Islet precursor cell (in vitro differentiated cells): ENCODE results near the gene PSMF1.

Experiments
- DNase-seq: peaks from one replicate; pipeline ENCODE4 v3.0.0-alpha.2; 2018

PSMF1 gene

DNA sequence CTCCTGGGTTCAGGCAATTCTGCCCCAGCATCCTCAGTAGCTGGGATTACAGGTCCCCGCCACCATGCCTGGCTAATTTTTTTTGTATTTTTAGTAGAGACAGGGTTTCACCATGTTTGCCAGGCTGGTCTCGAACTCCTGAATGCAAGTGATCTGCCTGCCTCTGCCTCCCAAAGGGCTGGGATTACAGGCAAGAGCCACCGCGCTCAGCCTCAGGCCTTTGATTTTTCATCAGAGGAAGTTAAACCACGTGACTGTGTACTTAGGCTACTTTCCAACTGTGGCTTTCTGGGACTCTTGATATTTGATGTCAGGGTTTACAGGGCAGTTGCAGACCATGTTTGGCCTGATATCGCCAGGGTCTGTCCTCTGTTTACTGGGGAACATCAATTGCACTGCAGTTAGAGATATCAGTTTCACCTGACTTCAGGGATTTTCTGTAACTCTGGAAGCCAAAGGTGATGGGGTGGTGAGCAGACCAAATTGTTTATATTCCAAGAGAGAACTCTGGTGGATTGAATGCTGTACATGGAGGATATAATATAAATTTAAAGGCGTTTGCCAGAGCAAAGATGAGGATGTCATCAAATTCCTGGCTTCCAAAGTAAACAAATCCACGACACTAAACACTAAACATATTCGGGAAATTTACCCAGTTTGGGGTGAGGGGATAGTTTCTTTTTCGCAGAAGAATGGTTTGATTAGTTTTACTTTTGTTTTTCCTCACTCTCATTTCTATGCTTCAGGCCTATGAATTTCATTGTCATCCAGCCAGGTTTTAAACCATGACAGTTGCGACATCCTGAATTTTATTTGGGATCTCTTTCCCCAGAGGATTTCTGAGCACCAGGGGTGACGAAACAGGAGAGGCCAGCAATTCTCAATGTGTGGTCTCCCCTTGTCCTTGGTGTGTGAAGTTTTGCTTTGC is 4.2 kb downstream of the PSMF1 start:
- no peak for DNase-seq

DNA sequence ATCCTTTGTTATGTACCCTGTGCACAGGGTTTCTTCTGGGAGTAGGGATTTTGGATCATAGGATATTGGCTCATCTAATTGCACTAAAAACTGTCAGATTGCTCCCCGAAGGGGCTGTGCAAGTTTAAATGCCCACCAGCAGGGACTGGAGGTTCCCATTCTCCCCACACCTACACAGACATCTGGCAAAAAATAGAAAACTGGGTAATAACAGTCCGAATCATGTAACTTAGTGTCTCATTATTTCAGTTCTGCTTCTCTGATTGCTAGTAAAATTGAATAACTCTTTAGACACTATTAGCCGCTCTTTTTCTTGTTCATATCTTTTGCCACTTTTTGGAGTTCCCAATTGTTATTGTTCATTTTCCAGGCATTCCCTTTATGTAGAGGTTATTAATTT is 5.3 kb downstream of the PSMF1 start:
- DNase-seq = no peak

DNA sequence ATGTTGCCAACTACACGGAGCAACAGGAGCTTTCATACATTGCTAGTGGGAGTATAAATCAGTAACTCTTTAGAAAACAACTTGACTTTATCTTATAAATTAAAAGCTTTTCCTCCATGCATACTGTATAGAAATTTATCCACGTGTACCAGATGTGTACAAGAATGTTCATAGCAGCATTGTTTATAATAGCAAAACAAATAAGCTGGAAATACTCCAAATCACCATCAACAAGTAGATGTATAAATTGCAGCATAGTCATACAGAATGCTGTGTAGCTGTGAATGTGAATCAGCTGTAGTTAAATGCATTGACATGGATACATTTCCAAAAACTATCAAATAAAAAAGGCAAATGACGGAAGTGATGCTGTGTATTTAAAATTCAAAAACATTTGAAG is 6.0 kb downstream of the PSMF1 start:
- no peak for DNase-seq

DNA sequence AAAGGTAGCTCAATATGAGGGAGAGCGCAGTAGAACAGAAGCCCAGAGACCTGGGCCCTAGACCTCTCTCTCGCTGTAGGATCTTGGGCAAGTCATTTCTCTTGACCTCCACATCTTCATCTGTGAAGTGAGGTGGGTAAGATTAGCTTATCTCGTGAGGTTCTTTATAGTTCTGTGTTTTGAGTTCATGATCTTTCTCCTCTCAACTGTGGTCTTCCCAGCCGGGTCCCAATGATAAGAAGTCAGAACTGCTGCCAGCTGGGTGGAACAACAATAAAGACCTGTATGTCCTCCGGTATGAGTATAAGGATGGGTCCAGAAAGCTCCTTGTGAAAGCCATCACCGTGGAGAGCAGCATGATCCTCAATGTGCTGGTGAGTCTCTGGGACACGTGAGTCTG is 6.9 kb downstream of the PSMF1 start:
- no peak for DNase-seq

DNA sequence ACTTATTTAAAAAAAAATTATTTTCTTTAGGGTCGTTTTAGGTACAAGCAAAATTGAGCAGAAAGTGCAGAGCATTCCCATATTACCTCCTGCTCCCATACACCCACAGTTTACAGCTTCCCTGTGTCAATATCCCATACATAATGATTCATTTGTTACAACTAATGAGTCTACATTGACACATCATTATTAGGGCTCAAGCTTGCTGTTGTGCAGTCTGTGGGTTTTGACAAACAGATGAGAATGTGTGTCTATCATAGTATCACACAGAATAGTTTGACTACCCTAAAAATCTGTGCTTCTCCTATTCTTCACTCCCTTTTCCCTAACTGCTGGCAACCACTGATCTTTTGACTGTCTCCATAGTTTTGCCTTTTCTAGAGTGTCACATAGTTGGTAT is 9.4 kb downstream of the PSMF1 start:
- DNase-seq = no peak

DNA sequence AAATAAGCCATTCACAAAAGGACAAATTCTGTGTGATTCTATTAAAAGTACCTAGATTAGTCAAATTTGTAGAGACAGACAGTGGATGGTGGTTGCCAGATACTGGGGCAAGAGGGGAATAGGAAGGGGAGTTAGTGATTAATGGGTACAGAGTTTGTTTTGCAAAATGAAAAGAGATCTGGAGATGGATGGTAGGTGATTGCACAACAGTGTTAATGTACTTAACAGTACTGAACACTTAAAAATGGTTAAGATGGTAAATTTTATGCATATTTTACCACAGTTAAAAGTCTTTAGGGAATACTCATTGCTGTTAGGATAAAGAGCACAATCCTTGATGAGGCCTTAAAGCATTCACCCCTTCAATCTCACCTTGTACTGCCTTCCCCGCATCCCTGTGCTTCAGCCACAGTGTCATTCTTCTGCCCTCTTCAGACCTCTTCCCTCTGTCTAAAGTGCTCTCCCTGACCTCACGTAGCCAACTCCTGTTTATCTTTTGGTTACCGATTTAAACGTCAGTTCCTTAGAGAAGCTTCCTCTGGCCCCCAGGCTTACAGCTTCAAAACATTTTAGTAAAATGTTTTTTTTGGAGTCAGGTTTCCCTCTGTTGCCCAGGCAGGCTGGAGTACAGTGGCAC is 11.8 kb downstream of the PSMF1 start:
- DNase-seq = no peak

DNA sequence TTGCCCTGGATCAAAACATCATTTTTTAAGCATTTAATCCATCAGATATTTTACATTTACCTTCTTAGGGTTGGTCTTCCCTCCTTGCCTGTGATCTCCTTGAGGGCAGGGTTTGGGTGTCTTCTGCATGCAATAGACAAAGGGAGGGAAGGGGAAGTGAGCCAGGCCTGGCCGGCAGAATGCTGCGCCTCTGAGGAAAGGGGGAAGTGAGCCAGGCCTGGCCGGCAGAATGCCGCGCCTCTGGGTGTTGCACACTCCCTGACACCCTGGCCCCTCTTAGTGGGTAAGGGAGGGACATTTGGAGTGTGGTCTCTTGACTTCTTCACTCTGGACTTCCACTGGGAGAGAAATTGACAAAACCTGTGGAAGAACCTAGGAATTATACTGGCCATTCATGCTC is 12.4 kb downstream of the PSMF1 start:
- DNase-seq = no peak

DNA sequence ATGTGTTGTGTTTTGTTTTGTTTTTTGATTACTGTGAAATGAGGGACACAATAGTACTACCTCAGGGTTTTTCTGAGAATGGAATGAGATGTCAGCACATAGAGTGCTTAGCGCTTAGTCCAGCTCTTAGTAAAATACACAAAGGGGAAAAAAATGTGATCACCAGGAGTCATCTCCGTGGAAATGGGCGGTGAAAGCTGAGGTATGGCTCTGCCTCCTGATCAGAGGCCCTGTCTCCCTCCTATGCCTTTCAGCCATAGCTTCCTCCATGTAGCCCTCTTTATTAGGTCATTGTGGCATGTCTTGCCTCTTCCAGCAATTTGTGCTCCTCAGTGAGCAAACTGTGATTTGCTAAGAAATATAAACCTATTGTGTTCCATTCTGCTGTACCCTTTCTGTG is 13.0 kb downstream of the PSMF1 start:
- DNase-seq = no peak

DNA sequence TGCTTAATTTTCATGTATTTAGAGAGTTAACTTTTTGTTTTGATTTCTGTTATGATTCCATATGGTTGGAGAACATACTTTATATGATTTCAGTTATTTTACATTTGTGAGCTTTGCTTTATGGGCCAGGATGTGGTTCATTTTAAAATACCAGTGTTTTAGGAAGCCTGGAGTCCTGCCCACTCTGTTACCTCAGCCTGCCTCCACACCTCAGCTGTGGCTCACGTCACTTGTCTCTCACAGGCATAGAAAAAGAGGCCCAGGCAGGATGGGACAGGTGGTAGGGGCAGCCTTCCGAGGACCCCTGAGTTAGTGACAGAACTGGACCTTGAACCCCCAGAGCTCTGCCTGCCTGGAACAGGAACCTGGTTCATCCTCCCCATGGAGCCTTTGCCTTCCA is 16.0 kb downstream of the PSMF1 start:
- DNase-seq = no peak

DNA sequence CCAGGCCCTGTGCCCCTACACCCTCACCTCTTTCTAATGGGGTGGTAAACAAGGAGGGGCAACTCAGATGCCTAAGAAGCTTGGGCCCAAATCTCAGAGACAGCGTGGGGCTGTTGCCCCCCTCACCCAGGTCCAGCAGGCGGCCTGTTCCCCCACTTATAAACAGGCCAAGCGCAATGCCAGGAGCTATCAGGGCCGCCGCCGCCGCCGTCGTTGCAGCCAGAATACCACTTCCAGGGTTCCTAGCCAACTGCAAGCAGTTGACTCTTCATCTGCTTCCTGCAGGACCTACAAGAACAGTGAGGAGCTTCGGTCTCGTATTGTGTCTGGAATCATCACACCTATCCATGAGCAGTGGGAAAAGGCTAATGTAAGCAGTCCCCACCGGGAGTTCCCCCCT is 16.4 kb downstream of the PSMF1 start:
- no peak for DNase-seq

DNA sequence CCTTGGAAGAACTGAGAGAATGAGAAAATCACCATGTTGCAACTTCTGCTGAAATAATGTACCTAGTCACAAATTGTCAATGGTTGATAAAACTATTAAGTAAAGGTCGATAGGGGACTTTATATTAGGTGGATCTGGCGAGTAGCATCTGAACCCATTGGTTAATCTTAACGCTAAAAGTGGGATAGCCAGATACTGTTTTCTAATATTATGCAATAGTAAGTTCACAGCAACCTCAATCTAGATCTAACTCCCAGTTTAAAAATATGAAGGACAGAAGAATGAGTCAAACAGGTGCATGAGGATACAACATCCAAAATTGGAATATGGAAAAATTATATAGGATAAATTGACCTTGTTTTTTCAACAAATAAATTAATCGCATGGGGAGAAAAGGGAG is 18.8 kb downstream of the PSMF1 start:
- no peak for DNase-seq

DNA sequence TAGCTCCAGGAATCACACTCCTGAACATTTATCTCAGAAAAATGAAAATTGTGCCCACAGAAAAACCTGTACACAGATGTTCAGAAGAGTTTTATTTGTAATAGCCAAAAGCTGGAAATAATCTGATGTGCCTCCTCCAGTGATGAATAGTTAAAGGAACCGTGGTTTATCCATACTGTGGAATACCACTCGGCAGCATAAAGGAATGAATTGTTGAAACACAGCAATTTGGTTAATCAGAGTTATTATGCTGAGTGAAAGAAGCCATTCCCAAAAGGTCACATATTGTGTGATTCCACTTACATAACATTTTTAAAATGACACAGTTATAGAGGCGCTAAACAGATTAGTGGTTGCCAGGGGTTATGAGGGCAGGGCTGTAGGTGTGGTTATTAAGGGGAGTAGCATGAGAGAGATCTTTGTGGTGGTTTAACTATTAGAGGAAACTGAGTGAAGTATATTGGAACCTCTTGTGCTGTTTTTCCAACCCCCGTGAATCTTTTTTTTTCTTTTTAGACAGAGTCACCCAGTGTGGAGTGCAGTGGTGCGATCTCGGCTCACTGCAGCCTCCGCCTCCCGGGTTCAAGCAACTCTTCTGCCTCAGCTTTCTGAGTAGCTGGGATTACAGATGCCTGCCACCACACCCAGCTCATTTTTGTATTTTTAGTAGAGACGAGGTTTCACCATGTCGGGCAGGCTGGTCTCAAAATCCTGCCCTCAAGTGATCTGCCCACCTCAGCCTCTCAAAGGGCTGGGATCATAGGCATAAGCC is 26.2 kb downstream of the PSMF1 start:
- no peak for DNase-seq

DNA sequence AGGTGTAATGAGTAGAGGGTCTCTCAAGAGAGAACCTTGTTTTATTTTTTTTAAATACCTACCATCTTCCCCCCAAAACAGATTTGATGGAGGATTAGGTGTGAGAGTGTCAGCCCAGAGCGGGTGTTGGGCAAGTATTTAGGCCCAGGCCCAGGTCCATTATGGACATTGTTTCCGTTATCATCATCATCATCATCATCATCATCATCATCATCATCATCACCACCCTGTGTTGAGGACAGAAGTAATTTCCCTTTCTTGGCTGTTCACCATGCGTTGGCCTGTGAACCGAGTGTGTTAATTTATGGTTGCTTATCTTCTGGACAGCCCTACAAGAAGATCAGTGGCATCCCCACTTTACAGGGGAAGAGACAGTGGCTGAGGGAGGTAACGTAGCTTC is 28.6 kb downstream of the PSMF1 start:
- peak; percentile 42 for DNase-seq

DNA sequence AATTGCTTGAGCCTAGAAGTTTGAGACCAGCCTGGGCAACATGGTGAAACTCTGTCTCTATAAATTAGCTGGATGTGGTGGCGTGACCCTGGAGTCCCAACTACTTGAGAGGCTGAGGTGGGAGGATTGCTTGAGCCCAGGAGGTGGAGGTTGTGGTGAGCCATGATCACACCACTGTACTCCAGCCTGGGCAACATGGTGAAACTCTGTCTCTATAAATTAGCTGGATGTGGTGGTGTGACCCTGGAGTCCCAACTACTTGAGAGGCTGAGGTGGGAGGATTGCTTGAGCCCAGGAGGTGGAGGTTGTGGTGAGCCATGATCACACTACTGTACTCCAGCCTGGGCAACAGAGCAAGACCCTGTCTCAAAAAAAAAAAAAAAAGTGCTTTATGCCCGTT is 31.4 kb downstream of the PSMF1 start:
- peak; percentile 17 for DNase-seq

DNA sequence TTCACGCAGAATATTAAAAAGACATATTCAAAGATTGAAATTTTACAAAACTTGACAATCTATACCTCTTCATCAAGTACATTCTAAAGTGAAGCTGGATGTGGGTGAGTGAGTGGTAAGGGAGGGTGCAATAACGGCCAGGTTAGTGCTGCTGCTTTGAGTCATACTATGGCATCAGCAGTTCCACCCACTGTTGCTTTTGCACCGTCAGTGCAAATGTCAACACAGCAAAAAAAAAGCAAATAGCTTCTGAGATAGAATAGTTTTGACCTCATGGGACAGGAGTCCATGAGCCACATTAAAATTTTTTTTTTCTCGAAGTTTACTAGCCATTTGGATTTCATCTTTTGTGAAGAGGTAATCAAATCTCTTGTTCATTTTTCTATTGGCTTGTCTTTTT is 31.8 kb downstream of the PSMF1 start:
- peak; percentile 8 for DNase-seq

DNA sequence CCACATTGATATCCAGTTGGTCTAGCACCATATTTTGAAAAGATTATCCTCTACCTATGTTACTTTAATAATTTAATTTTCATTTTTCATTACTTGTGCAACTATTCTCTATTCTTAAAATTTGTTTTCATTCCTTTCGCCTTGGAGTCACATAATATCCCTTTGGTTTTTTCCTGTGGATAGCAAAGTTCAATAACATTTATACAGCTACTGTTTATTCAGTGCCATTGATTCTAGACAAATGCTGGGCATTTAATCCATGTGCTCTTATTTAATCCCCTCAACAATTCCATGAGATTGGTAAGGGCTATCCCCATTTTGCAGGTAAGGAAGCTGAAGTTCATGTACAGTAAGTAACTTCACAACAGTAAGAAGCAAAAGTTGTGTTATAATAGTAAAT is 32.6 kb downstream of the PSMF1 start:
- no peak for DNase-seq

DNA sequence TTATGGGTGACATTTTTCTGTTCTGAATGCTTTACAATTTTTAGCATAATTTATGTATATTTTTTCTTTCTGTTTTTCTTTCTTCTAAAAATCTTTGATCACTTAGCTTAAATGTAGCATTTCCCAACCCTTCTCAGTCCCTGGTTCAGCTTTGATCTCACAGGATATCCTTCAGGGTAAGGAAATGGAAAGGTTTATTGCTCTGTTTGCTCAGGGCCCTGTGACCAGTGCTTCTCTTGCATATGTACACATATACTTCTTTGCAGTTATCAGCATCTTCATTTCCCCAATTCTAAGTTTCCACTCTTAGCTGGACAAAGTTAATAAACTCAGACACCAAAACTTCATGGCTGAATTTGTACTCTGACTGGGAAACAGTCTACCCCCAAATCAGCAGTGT is 35.8 kb downstream of the PSMF1 start:
- DNase-seq = no peak

DNA sequence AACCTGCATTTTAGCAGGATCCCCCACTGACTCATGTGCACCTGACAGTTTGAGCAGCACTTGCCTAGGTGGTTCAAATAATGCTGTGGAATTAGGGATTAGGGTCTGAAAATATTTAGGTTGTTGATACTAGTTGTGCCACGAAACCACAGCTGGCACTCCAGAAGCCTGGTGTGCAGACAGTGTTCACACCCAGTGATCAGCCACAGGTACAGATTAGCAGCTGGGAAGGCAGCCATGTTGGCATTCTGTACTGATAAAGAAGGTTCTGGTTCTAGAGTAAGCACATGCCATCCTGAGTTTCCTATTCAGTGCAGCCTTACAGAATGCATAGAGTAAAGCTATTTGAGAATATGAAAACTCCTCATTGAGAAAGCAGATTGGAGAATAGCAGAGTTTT is 36.3 kb downstream of the PSMF1 start:
- DNase-seq = peak; percentile 19

DNA sequence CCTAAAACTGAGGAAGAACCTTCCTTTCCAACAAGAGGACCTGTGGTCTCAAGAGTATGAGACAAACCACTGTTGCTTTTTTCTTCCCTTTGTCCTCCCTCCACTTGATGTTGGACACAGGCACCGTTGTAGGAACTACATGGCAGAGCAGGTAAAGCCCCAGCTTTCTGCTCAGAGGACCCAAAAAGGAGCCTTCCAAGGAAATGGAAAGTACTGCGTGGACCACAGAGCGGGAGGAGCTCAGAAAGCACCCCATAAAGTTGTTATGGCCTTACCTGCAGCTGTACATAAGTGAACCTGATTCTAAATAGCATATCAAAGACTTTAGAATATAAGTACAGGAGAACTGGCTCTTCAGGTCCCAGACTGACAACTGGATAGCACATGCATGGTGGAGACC is 36.9 kb downstream of the PSMF1 start:
- DNase-seq = no peak

DNA sequence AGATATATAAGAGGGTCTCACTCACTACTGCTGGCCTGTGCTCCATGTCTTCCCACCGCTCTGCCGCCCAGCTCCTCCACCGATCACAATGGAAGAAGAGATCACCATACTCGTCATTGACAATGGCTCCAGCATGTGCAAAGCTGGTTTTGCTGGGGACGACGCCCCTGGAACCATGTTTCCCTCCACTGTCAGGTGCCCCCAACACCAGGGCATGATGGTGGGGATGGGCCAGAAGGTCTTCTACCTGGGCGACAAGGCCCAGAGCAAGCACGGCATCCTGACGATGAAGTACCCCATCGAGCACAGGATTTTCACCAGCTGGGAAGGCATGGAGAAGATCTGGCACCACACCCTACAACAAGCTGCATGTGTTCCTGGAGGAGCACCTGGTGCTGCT is 42.1 kb downstream of the PSMF1 start:
- DNase-seq = peak; percentile 17

DNA sequence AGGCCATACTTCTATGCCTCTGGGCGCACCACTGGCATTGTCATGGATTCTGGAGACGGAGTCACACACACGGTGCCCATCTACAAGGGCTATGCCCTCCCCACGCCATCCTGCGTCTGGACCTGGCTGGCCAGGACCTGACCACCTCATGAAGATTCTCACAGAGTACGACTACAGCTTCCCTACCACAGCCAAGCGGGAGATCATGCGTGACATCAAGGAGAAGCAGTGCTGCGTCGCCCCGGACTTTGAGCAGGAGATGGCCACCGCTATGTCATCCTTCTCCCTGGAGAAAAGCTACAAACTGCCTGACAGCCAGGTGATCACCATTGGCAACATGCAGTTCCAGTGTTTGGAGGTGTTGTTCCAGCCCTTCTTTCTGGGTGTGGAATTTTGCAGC is 42.6 kb downstream of the PSMF1 start:
- DNase-seq = peak; percentile 26

DNA sequence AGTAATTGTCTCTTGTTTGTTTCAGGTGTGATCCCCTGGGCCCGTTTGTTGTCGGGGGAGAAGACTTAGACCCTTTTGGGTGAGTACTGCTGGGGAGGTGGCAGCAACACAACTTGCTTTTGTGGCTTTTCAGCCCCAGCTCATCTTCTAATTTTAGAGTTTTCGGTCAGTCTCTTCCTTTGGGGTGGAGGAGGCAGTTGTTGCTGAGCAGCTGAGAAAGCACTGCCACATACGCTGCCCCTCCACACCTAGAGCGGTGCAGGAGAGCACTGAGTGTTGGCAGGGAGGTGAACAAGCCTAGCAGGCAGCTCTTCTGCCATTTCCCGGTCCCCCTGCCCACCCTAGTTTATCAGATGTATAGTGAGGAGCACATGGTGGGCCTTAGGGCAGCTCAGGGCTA is 44.7 kb downstream of the PSMF1 start:
- DNase-seq = peak; percentile 23

DNA sequence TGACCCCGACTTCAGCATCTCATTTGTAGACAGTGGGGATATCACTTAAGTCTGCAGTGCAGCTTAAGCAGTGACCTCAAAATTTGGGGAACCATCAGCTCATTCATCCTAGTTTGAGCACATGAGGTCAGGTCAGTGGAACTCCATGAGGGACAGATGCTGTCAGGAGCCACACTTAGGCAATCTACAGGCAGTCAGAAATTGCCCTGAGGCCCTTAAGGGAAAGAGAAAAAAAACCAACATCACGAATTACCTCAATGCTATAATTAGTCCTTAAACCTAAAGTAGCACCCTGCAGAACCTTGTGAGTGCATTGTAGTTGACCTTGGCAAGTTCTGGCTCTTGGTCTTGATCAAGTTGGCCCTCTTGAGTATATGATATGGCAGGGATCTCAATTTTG is 45.3 kb downstream of the PSMF1 start:
- DNase-seq = peak; percentile 16

DNA sequence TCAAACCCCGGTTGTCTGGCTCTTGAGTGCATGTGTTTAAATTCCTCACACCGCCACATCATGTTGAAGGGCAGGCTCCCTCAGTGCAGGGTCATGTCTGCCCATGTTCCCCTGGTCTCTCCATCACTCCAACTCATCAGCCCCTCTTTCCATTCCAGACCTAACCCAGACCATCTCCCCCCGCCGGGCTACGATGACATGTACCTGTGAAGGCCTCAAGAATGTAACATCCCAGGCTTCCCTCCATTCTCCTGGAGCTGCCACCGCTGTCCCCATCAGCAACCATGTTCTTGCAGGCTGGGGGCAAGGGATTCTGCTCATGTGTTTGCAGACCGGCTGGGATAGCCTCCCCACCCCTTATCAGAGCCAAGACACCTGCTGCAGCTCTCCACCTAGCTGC is 46.5 kb downstream of the PSMF1 start:
- DNase-seq = peak; percentile 29
